ENCODE data around the gene RBM33.
"Not testable (repeated sequence)": the region's sequence is repeated elsewhere in the genome, so short reads cannot be mapped to it uniquely, and the experiment has no call there.

Gene RBM33

DNA sequence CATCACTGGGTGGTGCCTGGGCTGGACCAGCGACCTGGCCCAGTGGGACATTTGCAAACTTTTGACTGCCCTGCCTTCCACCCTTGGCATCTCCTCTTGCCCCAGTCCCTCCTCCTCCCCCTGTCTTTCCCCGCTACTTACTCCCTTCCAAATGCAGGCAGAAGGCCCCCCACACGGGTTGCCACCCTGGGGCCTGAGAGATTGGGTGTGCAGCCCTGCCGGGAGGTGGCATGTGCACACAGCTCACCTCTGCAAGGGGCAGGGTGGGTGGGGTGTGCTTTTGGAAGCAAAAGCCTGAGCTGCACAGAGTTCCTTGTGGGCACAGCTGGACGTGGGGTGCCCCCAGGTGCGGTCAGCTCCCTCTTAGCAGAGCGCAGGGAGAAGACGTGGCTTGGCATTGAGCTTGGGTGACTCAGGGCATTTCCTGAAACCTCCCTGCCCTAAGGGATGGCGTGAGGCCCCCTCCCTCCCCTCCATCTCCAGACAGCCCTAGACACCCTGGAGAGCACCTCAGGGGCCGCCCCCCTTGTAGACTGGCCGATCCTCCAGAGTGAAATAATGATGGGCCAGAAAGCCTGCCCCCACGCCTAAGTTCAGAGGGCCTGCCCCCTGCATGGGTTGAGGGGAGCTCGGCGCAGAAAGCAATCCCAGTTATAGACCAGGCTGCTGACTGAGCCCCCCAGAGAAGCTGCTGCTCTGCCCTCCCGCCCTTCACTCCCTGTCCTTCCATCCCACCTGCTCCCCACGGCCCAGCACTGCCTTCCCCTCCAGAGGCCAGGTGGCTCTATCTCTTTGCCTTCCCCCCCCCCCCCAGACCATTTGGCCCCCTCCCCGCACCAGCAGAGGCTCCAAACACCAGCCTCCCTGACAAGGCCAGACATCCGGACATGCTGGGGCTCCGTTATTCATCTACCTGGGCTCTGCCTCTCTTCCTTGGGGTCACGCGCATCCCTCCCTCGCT is 170.1 kb downstream of the RBM33 start:
- no peak overlapping the region for H3K4me3 ChIP-seq (ENCODE audit: low read length)
- no peak overlapping the region for H3K9ac ChIP-seq (ENCODE audit: low read length)
- no peaks in the 10 kb centered on the region for H3K36me3 ChIP-seq (ENCODE audit: control insufficient read depth, insufficient read depth, low read length)
- peaks cover 35% of the 10 kb centered on the region for H3K4me1 ChIP-seq (ENCODE audit: control insufficient read depth, insufficient read depth, low read length)
- H3K27me3 ChIP-seq (ENCODE audit: control insufficient read depth, insufficient read depth, low read length) = peaks cover 25% of the 10 kb centered on the region
- no peaks in the 10 kb centered on the region for H3K9me3 ChIP-seq (ENCODE audit: control insufficient read depth, low read length)

DNA sequence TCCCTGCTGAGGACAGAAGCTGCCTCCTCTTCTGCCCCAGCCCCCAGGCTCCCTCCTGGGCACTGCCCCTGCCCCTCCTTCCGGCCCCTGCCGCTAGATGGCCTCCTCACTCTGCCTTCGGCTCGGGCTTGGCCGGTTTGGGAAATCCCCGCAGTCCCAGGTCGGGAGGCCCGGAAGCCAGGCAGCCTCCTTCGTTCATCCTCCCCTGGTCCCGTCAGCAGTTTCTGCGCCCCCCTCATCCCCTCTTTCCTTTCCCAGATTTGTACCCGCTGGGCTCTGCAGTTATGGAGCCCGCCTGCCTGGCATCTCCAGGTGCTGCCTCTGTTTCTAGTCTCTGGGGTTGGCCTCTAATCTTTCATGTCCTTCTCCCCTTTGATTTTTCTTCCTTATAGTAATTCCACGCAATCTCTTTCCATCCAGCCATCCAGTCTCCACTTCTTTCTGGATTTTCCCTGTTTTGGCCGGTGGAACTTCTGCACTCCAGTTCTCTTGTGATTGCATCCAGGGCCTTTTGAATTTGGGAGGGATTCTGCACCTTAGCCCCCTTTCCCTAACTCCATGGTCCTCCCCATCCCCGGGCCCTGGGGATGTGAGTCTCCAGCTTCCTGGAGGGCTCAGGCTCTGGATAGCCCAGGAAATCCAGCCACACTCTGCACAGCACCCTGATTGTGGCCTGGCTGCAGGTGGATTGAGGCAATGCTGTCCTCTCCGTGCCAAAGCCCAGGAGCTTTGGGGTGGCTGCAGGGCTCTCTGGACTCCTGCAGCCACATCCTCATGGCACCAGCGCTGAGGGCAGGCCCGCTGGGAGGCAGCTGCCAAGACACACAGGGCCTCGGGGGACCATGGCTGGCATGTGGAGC is 171.1 kb downstream of the RBM33 start:
- Histone ChIP-seq H3K36me3 (ENCODE audit: control insufficient read depth, insufficient read depth, low read length) (no peaks in the 10 kb centered on the region), H3K4me3 (ENCODE audit: low read length) (no peak overlapping the region), H3K9ac (ENCODE audit: low read length) (peak overlapping the region; percentile 53), H3K27me3 (ENCODE audit: control insufficient read depth, insufficient read depth, low read length) (peaks cover 22% of the 10 kb centered on the region), H3K9me3 (ENCODE audit: control insufficient read depth, low read length) (no peaks in the 10 kb centered on the region), H3K4me1 (ENCODE audit: control insufficient read depth, insufficient read depth, low read length) (peaks cover 35% of the 10 kb centered on the region)

DNA sequence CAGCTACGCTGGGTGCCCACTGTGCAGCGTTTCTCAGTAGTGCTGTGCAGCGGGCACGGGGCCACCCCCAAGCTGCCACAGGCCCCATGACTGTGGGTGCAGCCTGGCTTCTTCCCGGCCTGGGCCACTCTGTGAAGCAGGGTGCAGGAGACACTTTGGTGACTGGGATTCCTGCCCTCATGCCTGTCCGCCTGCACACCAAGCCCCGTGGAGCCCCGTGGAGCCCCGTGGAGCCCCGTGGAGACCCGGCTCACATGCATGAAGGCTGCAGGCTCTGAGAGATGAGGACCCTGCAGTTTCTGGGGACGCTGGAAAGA is 171.7 kb downstream of the RBM33 start:
- Histone ChIP-seq H3K4me1 (ENCODE audit: control insufficient read depth, insufficient read depth, low read length) (peaks cover 35% of the 10 kb centered on the region), H3K9me3 (ENCODE audit: control insufficient read depth, low read length) (no peaks in the 10 kb centered on the region), H3K27me3 (ENCODE audit: control insufficient read depth, insufficient read depth, low read length) (peaks cover 20% of the 10 kb centered on the region), H3K36me3 (ENCODE audit: control insufficient read depth, insufficient read depth, low read length) (no peaks in the 10 kb centered on the region), H3K4me3 (ENCODE audit: low read length) (no peak overlapping the region), H3K9ac (ENCODE audit: low read length) (no peak overlapping the region)

DNA sequence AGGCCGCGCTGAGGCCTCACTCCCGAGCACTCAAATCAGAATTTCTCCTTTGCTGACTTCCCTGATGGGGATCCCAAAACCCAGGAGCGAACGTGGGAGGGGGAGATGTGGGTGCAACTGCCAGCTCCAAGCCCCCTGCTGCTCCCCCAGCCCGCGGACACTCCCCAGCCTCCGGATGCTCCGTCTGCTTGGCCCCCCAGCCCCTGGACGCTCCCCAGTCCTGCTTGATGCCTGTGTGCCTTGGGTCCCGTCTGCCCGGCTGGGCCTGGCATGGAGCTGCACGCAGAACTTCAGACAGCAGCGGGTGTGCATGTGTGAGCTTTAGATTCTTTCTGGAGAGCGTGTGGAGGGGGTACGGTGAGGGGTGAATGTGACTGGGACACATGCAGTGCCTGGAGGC is 172.5 kb downstream of the RBM33 start:
- Histone ChIP-seq H3K4me1 (ENCODE audit: control insufficient read depth, insufficient read depth, low read length) (peaks cover 35% of the 10 kb centered on the region), H3K27me3 (ENCODE audit: control insufficient read depth, insufficient read depth, low read length) (peaks cover 15% of the 10 kb centered on the region), H3K9ac (ENCODE audit: low read length) (no peak overlapping the region), H3K4me3 (ENCODE audit: low read length) (no peak overlapping the region), H3K9me3 (ENCODE audit: control insufficient read depth, low read length) (no peaks in the 10 kb centered on the region), H3K36me3 (ENCODE audit: control insufficient read depth, insufficient read depth, low read length) (no peaks in the 10 kb centered on the region)

DNA sequence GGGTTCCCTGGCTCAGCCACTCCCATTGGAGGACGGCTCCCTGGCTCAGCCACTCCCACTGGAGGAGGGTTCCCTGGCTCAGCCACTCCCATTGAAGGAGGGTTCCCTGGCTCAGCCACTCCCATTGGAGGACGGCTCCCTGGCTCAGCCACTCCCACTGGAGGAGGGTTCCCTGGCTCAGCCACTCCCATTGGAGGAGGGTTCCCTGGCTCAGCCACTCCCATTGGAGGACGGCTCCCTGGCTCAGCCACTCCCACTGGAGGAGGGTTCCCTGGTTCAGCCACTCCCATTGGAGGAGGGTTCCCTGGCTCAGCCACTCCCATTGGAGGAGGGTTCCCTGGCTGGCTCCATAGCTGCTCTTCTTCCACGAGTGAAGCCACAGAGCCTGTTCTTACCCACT is 173.1 kb downstream of the RBM33 start:
- H3K27me3 ChIP-seq (ENCODE audit: control insufficient read depth, insufficient read depth, low read length) = peaks cover 15% of the 10 kb centered on the region
- not testable (repeated sequence) for H3K9me3 ChIP-seq (ENCODE audit: control insufficient read depth, low read length); H3K36me3 ChIP-seq (ENCODE audit: control insufficient read depth, insufficient read depth, low read length); H3K4me3 ChIP-seq (ENCODE audit: low read length); H3K9ac ChIP-seq (ENCODE audit: low read length)
- H3K4me1 ChIP-seq (ENCODE audit: control insufficient read depth, insufficient read depth, low read length) = peaks cover 35% of the 10 kb centered on the region

DNA sequence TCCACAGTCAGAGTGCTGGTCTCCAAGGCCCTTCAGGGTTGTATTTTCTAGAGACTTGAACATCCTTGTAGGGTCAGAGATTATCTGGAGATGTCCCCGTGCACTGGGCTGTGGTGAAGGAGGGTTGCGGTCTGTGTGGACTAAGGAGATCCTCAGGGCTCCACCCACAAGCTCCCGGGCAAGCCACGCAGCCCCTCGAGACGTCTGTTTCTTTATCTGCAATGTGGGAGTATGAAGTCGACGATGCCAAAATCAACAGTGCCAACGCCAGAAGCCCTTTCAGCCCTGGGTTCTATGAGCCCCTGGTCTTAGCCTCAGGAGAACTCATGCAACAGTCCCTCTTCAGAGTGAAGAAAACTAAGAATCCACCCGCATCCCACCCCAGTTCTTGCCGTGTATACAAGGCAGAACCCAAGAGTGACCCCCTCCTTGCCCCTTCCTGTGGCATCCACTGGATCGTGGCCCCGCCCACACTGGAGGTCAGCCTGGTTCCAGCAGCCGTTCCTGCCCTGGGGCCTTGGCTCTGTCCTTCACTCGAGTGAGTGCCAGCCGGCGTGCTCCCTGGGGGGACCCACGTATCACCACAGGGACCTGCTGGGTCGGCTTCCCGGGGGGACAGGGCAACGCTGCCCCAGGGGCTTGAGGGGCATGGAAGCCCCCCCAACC is 173.8 kb downstream of the RBM33 start:
- Histone ChIP-seq H3K4me3 (ENCODE audit: low read length) (no peak overlapping the region), H3K36me3 (ENCODE audit: control insufficient read depth, insufficient read depth, low read length) (no peaks in the 10 kb centered on the region), H3K9me3 (ENCODE audit: control insufficient read depth, low read length) (no peaks in the 10 kb centered on the region), H3K27me3 (ENCODE audit: control insufficient read depth, insufficient read depth, low read length) (peaks cover 10% of the 10 kb centered on the region), H3K4me1 (ENCODE audit: control insufficient read depth, insufficient read depth, low read length) (peaks cover 30% of the 10 kb centered on the region), H3K9ac (ENCODE audit: low read length) (peak overlapping the region; percentile 34)

DNA sequence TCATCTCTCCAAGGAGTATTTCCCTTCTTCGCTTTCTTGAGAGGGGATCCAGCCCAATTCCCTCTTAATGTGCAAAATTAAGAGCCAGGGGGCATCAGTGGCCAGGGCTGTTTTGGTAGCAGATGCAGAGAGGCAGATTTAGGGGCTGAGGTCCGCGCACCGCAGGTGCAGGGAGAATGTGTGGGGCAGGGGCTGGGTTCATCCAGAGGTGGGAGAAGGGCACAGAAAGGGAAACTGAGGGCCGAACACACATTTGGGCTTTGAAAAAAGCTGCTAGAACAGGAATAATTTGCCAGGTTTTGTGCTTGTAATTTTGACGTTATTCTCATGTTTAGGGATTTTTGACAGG is 174.3 kb downstream of the RBM33 start:
- Histone ChIP-seq H3K9ac (ENCODE audit: low read length) (no peak overlapping the region), H3K36me3 (ENCODE audit: control insufficient read depth, insufficient read depth, low read length) (no peaks in the 10 kb centered on the region), H3K4me3 (ENCODE audit: low read length) (no peak overlapping the region), H3K9me3 (ENCODE audit: control insufficient read depth, low read length) (no peaks in the 10 kb centered on the region), H3K27me3 (ENCODE audit: control insufficient read depth, insufficient read depth, low read length) (peaks cover 7% of the 10 kb centered on the region), H3K4me1 (ENCODE audit: control insufficient read depth, insufficient read depth, low read length) (peaks cover 29% of the 10 kb centered on the region)

DNA sequence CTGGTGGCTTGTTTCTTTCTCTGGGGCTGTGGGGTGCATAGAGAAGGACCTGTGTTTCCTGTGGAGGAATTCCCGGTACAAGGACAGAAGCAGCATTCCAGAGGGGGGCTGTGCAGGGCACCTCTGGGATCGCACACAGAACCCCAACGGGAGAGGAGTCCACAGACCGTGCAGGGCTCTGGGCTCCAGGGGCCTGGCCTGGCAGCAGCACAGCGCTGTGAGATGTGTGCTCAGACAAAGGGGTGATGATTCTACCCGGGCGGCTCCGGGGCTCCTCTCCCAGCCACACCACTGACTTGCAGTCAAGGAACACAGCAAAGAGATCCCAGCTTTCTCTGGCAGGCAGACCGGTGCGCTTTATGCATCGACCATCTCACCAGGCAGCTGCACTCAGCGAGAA is 174.7 kb downstream of the RBM33 start:
- no peaks in the 10 kb centered on the region for H3K9me3 ChIP-seq (ENCODE audit: control insufficient read depth, low read length)
- H3K9ac ChIP-seq (ENCODE audit: low read length) = no peak overlapping the region
- H3K4me3 ChIP-seq (ENCODE audit: low read length) = no peak overlapping the region
- H3K4me1 ChIP-seq (ENCODE audit: control insufficient read depth, insufficient read depth, low read length) = peaks cover 31% of the 10 kb centered on the region
- no peaks in the 10 kb centered on the region for H3K36me3 ChIP-seq (ENCODE audit: control insufficient read depth, insufficient read depth, low read length)
- H3K27me3 ChIP-seq (ENCODE audit: control insufficient read depth, insufficient read depth, low read length) = peaks cover 6% of the 10 kb centered on the region

DNA sequence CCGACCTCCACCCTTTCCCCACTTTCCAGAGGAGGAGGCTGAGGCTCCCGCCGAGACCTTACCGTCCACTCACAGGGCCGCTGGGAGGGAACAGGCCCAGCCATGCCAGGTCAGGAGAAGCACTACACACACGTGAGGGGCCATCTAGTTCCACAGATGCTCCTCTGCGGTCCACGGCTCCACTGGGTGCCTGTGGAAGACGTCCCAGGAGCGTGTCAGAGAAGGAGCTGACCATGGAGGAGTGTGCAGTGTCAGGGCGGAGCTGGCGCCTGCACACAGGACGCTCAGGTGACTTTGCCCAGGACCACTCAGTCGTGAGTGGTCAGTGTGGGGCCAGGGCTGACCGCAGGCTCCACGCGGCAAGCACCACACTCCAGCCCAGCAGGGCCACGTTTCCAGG is 175.8 kb downstream of the RBM33 start:
- no peaks in the 10 kb centered on the region for H3K36me3 ChIP-seq (ENCODE audit: control insufficient read depth, insufficient read depth, low read length)
- no peak overlapping the region for H3K4me3 ChIP-seq (ENCODE audit: low read length)
- peaks cover 6% of the 10 kb centered on the region for H3K27me3 ChIP-seq (ENCODE audit: control insufficient read depth, insufficient read depth, low read length)
- no peak overlapping the region for H3K9ac ChIP-seq (ENCODE audit: low read length)
- H3K4me1 ChIP-seq (ENCODE audit: control insufficient read depth, insufficient read depth, low read length) = peaks cover 41% of the 10 kb centered on the region
- H3K9me3 ChIP-seq (ENCODE audit: control insufficient read depth, low read length) = no peaks in the 10 kb centered on the region

DNA sequence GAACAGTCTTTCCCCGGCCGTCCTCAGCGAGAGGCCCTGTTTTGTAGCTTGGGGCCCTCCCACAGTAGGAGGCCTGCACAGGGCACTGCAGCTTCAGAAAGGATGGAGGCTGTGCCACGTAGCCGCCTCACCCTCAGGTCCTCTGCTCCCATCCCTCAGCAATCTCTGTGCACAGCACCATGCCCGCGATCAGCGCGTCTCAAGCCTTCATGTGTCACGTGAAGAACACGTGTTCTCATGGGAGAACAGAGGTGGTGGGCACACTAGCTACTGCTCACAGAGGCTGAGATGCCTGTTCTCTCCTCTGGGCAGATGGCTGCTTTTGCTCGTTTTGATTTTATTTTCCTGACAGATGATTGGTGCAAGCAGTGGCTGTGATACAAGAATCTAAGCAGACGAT is 176.3 kb downstream of the RBM33 start:
- no peaks in the 10 kb centered on the region for H3K36me3 ChIP-seq (ENCODE audit: control insufficient read depth, insufficient read depth, low read length)
- H3K4me1 ChIP-seq (ENCODE audit: control insufficient read depth, insufficient read depth, low read length) = peaks cover 37% of the 10 kb centered on the region
- H3K4me3 ChIP-seq (ENCODE audit: low read length) = no peak overlapping the region
- H3K27me3 ChIP-seq (ENCODE audit: control insufficient read depth, insufficient read depth, low read length) = peaks cover 1% of the 10 kb centered on the region
- H3K9me3 ChIP-seq (ENCODE audit: control insufficient read depth, low read length) = no peaks in the 10 kb centered on the region
- no peak overlapping the region for H3K9ac ChIP-seq (ENCODE audit: low read length)

DNA sequence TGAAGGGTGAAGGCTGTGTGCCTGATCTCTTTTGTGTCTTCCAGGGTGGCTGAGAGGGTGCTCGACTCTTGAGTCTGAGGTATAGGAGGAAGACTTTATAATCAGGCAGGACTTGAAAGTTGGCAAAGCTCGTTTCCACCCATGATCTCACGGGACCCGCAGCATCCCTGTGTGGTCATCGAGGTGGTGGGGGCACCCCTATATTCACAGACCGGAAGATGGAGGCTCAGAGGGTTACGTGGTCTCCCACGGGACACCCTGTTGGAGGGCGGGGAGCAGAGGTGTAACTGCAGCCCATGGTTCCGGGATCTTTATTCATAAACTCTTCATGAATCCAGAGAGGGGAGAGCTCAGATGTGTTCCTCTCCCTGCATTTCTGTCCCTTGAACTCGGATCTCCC is 177.4 kb downstream of the RBM33 start:
- no peaks in the 10 kb centered on the region for H3K27me3 ChIP-seq (ENCODE audit: control insufficient read depth, insufficient read depth, low read length)
- no peak overlapping the region for H3K4me3 ChIP-seq (ENCODE audit: low read length)
- H3K4me1 ChIP-seq (ENCODE audit: control insufficient read depth, insufficient read depth, low read length) = peaks cover 33% of the 10 kb centered on the region
- no peaks in the 10 kb centered on the region for H3K9me3 ChIP-seq (ENCODE audit: control insufficient read depth, low read length)
- no peaks in the 10 kb centered on the region for H3K36me3 ChIP-seq (ENCODE audit: control insufficient read depth, insufficient read depth, low read length)
- H3K9ac ChIP-seq (ENCODE audit: low read length) = no peak overlapping the region
